Activated B cell treated with CpG ODN at 0.5 μM for 24 hours (primary cell): Measurements from ENCODE around the gene FOXP1. TPM values are rescaled to one million over a fixed set of nuclear protein-coding genes. Genes with fewer than 3 reads are reported as not detected.

Experiments used
- ATAC-seq: fragments of 200-7000 bp; cut with Tn5 transposase; one replicate; pipeline ENCODE4 v1.10.0; 2021; ENCODE audit warnings: low read depth, mild to moderate bottlenecking, moderate library complexity
- CTCF ChIA-PET: fragments of 350-600 bp; sonication (Branson Sonifier 250); formaldehyde crosslinking; loops from one replicate; lab custom pipeline; 2021; ENCODE audit warnings: antibody characterized with exemption; lab: Charles Lee
- POLR2A ChIA-PET: fragments of 350-600 bp; sonication (Branson Sonifier 250); formaldehyde crosslinking; loops from one replicate; lab custom pipeline; 2021; ENCODE audit warnings: antibody characterized with exemption; lab: Charles Lee
- DNase-seq: peaks from one replicate; pipeline ENCODE4 v3.0.0; 2022
- H3K27ac Mint-ChIP-seq: one replicate; pipeline ENCODE4 v1.8.0; 2020; ENCODE audit warnings: mixed read lengths
- H3K27me3 Mint-ChIP-seq: one replicate; pipeline ENCODE4 v1.8.0; 2021; ENCODE audit warnings: mixed read lengths
- H3K36me3 Mint-ChIP-seq: one replicate; pipeline ENCODE4 v1.8.0; 2021; ENCODE audit warnings: low read depth, mixed read lengths
- H3K4me1 Mint-ChIP-seq: one replicate; pipeline ENCODE4 v1.8.0; 2021; ENCODE audit warnings: mixed read lengths
- H3K4me3 Mint-ChIP-seq: one replicate; pipeline ENCODE4 v1.8.0; 2020; ENCODE audit warnings: mild to moderate bottlenecking, mixed read lengths
- H3K9me3 Mint-ChIP-seq: one replicate; pipeline ENCODE4 v1.8.0; 2020; ENCODE audit warnings: mixed read lengths
- intact Hi-C: fragments of 100-400 bp; cut with micrococcal nuclease; formaldehyde crosslinking; loops from one replicate; pipeline ENCODE4 v1.15.1; 2024
- total RNA-seq: library from RNA; stranded (reverse); gene quantifications from 2 replicates; pipeline ENCODE4 v1.2.3, GENCODE V29; 2022
- TF ChIP-seq, protein P1 (sequence below): fragments of 200-600 bp; IDR thresholded peaks from one replicate; pipeline ENCODE4 v1.8.0; 2022; ENCODE audit warnings: antibody characterized with exemption, mild to moderate bottlenecking

Gene FOXP1
- total RNA-seq, 1 donor from 2014 or later, result 563 TPM

GRCh38 chr3:71311661-71312046 lies 271.9 kb downstream of the FOXP1 start:
- TF ChIP-seq, protein P1, sequence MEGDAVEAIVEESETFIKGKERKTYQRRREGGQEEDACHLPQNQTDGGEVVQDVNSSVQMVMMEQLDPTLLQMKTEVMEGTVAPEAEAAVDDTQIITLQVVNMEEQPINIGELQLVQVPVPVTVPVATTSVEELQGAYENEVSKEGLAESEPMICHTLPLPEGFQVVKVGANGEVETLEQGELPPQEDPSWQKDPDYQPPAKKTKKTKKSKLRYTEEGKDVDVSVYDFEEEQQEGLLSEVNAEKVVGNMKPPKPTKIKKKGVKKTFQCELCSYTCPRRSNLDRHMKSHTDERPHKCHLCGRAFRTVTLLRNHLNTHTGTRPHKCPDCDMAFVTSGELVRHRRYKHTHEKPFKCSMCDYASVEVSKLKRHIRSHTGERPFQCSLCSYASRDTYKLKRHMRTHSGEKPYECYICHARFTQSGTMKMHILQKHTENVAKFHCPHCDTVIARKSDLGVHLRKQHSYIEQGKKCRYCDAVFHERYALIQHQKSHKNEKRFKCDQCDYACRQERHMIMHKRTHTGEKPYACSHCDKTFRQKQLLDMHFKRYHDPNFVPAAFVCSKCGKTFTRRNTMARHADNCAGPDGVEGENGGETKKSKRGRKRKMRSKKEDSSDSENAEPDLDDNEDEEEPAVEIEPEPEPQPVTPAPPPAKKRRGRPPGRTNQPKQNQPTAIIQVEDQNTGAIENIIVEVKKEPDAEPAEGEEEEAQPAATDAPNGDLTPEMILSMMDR, result no peak
- Mint-ChIP-seq H3K4me1 (peaks cover 58% of the 10 kb centered on the region), H3K36me3 (peaks cover 7% of the 10 kb centered on the region), H3K4me3 (no peak overlapping the region), H3K9me3 (no peaks in the 10 kb centered on the region), H3K27me3 (no peaks in the 10 kb centered on the region), H3K27ac (peak overlapping the region; percentile 54)
- DNase-seq, result no peak
- no peak for ATAC-seq
- intact Hi-C loops, result loop anchor here (2.0 kb wide), 1 partner anchor 15 kb away; no protein-coding TSS in a partner anchor
- CTCF ChIA-PET, result interaction anchor here (0.6 to 1.6 kb wide), 2 partner anchors 46 to 84 kb away, joined by 3 to 5 read pairs; no protein-coding TSS in a partner anchor
- POLR2A ChIA-PET, result interaction anchor here (1.1 to 2.2 kb wide), 3 partner anchors 15 to 181 kb away, joined by 3 to 8 read pairs (median 5); no protein-coding TSS in a partner anchor

- H3K27ac Mint-ChIP-seq, result peak overlapping the region; percentile 67
- H3K9me3 Mint-ChIP-seq, result no peaks in the 10 kb centered on the region
- H3K27me3 Mint-ChIP-seq, result no peaks in the 10 kb centered on the region
- ChIA-PET POLR2A (interaction anchor here (0.5 to 2.2 kb wide), 7 partner anchors 15 to 272 kb away, joined by 3 to 8 read pairs (median 3); partner anchors contain the start of gene FOXP1), CTCF (interaction anchor here (0.6 to 1.6 kb wide), 3 partner anchors 47 to 200 kb away, joined by 3 to 5 read pairs (median 4); no protein-coding TSS in a partner anchor)
- peak; percentile 59 for ATAC-seq
- H3K4me3 Mint-ChIP-seq, result peak overlapping the region; percentile 11
- TF ChIP-seq, protein P1, result no peak
- peaks cover 52% of the 10 kb centered on the region for H3K4me1 Mint-ChIP-seq
- intact Hi-C loops, result loop anchor here (2.0 kb wide), 1 partner anchor 16 kb away; no protein-coding TSS in a partner anchor
- H3K36me3 Mint-ChIP-seq, result peaks cover 7% of the 10 kb centered on the region
- no peak for DNase-seq
These were observed 272.4 kb downstream of the FOXP1 start for GRCh38 chr3:71310980-71311660.

- CTCF ChIA-PET, result interaction anchor here (1.3 kb wide), 1 partner anchor 201 kb away, joined by 4 read pairs; no protein-coding TSS in a partner anchor
- TF ChIP-seq, protein P1, result no peak
- peaks cover 11% of the 10 kb centered on the region for H3K36me3 Mint-ChIP-seq
- H3K4me3 Mint-ChIP-seq, result peak overlapping the region; percentile 59
- peaks cover 52% of the 10 kb centered on the region for H3K4me1 Mint-ChIP-seq
- POLR2A ChIA-PET, result interaction anchor here (0.5 to 1.3 kb wide), 4 partner anchors 62 to 273 kb away, joined by 3 to 4 read pairs (median 3); partner anchors contain the start of gene FOXP1
- H3K9me3 Mint-ChIP-seq, result no peaks in the 10 kb centered on the region
- peak overlapping the region; percentile 67 for H3K27ac Mint-ChIP-seq
- intact Hi-C loops, result loop anchor here (2.0 kb wide), 1 partner anchor 16 kb away; no protein-coding TSS in a partner anchor
- H3K27me3 Mint-ChIP-seq, result no peaks in the 10 kb centered on the region
- ATAC-seq, result peak; percentile 38
- DNase-seq, result no peak
These were observed 273.1 kb downstream of the FOXP1 start for GRCh38 chr3:71310359-71310979.

DNA sequence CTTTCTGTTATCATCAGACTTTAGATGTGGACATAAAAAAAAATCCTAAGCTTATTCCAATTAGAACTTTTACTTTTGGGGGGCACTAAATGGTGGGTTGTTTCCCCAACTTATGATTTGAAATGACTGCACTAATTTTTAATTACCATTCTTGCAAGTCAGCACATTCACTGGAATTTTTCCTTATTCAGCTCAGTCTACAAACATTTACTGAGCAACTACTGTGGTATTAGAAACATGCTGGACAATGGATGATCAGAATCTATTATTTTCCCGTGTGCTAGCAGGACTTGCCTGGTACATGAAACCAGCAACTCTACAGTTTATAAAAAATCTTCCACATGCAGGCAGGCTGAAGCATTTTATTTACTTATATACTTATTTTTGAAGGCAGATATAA lies 273.6 kb downstream of the FOXP1 start:
- Mint-ChIP-seq H3K36me3 (peaks cover 15% of the 10 kb centered on the region), H3K4me1 (peaks cover 53% of the 10 kb centered on the region), H3K27ac (peak overlapping the region; percentile 67), H3K4me3 (no peak overlapping the region), H3K27me3 (no peaks in the 10 kb centered on the region), H3K9me3 (no peaks in the 10 kb centered on the region)
- TF ChIP-seq, protein P1, result no peak
- DNase-seq (no peak), ATAC-seq (no peak)
- CTCF ChIA-PET, result interaction anchor here (1.3 kb wide), 1 partner anchor 202 kb away, joined by 4 read pairs; no protein-coding TSS in a partner anchor
- POLR2A ChIA-PET, result interaction anchor here (1.3 kb wide), 1 partner anchor 272 kb away, joined by 3 read pairs; no protein-coding TSS in a partner anchor
- intact Hi-C loops, result loop anchor here (2.0 to 5.0 kb wide), 3 partner anchors 17 to 132 kb away; no protein-coding TSS in a partner anchor
